GM12878 (cell line): ENCODE results near the gene PSMD12.
"Not testable (repeated sequence)": the region's sequence is repeated elsewhere in the genome, so short reads cannot be mapped to it uniquely, and the experiment has no call there.

ENCODE experiments used
- EZH2 ChIP-seq: IDR thresholded peaks from 2 replicates; pipeline ENCODE4 v1.6.1; 2012; ENCODE audit warnings: low read depth, mild to moderate bottlenecking, control low read depth, inconsistent platforms, low read length, borderline replicate concordance; ENCODE audit not compliant: control insufficient read depth
- MTA3 ChIP-seq: IDR thresholded peaks from 2 replicates; pipeline ENCODE4 v1.6.1; 2012; ENCODE audit warnings: low read length, inconsistent platforms, borderline replicate concordance
- POLR2A ChIP-seq: IDR thresholded peaks from 2 replicates; pipeline ENCODE4 v1.6.1; 2011; ENCODE audit warnings: low read depth, mild to moderate bottlenecking, low read length
- TF ChIP-seq, protein P1 (sequence below), 3 experiments: IDR thresholded peaks in 2 of 3; conservative IDR thresholded peaks in 1 of 3; 2 replicates each; pipeline ENCODE4 v1.5.1; 2011; ENCODE audit warnings: low read depth in 3 of 3, low read length in 3 of 3, mild to moderate bottlenecking in 3 of 3, control low read depth in 2 of 3, moderate library complexity in 2 of 3, inconsistent platforms in 1 of 3, mixed read lengths in 1 of 3; ENCODE audit not compliant: control insufficient read depth in 2 of 3, insufficient read depth in 1 of 3; ENCODE audit errors: extremely low read depth in 1 of 3

DNA sequence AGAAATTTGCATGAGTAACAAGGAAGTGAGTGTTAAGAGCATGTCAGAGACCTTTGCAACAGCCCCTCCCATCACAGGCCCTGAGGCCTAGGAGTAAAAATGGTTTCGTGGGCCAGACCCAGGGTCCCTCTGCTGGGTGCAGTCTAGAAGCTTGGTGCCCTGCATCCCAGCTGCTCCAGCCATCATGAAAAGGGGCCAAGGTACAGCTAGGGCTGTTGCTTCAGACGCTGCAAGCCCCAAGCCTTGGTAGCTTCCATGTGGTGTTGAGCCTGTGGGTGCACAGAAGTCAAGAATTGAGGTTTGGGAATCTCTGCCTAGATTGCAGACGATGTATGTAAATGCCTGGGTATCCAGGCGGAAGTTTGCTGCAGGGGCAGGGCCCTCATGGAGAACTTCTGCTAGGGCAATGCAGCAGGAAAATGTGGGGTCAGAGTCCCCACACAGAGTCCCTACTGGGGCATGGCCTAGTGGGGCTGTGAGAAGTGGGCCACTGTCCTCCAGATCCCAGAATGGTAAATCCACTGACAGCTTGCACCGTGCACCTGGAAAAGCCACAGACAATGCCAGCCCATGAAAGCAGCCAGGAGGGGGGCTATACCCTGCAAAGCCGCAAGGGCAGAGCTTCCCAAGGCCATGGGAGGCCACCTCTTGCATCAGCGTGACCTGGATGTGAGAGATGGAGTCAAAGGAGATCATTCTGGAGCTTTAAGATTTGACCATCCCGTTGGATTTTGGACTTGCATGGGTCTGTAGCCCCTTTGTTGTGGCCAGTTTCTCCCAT is 34.8 kb downstream of the PSMD12 start:
- not testable (repeated sequence) for TF ChIP-seq EZH2, MTA3, POLR2A
- TF ChIP-seq, protein P1, sequence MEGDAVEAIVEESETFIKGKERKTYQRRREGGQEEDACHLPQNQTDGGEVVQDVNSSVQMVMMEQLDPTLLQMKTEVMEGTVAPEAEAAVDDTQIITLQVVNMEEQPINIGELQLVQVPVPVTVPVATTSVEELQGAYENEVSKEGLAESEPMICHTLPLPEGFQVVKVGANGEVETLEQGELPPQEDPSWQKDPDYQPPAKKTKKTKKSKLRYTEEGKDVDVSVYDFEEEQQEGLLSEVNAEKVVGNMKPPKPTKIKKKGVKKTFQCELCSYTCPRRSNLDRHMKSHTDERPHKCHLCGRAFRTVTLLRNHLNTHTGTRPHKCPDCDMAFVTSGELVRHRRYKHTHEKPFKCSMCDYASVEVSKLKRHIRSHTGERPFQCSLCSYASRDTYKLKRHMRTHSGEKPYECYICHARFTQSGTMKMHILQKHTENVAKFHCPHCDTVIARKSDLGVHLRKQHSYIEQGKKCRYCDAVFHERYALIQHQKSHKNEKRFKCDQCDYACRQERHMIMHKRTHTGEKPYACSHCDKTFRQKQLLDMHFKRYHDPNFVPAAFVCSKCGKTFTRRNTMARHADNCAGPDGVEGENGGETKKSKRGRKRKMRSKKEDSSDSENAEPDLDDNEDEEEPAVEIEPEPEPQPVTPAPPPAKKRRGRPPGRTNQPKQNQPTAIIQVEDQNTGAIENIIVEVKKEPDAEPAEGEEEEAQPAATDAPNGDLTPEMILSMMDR (IDR thresholded peaks at IDR 0.05 in 2 of 3, conservative IDR thresholded peaks at IDR 0.05 in 1 of 3; ENCODE audit: control insufficient read depth in 2 of 3, extremely low read depth in 1 of 3, insufficient read depth in 1 of 3, low read depth in 3 of 3, low read length in 3 of 3): not testable (repeated sequence)
